HG03520 (cell line): Measurements from ENCODE around the gene HOXD10.

Experiments
- ATAC-seq: cut with Tn5 transposase; IDR thresholded peaks from one replicate; pipeline ENCODE4 v1.9.1; 2021; ENCODE audit warnings: mild to moderate bottlenecking, moderate library complexity; ENCODE audit not compliant: unreplicated experiment

HOXD10 gene

DNA sequence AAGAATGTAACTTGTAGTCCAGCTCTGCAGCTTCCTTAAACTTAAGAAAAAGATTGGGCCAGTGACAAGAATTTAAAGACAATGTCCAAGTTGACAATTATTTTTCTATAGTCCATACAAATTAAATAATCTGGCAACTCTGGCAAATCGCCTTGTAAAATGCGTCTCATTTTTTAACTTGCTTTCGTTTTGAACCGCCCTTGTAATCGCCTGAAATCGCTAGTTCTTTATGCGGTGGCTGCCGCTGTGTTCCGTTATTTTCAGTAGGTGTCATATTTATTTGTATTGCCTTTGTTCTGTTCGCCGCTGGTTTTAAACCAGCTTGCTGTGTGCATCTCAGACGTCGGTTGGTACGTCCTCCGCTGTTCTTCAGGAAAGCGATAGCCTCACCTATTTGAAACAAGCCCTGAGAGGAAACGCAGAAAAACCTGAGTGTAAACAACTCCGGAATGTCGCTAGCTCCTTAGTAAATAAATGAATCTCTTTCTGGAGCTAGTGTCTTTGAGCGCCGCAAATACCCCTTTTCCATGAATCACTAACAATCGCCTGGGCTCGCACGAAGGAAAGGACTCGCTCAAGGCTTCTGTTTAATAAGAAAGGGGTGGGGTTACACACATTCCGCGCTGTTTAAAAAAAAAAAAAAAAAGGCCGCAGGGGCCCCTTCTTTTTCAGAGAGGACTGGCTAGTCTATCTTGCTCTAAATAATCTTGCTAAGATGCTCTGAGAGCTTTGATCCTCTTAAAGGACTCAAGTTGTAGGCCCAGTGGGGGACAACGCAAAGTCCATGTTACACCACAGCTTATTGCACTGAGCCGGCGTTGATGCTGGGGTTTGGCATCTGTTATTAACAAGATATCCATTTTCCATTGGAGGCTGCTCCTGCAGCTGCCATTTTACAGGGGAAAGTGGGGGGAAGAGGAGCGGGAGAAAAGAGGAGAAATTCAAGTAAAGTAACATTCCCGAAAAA is 15.9 kb downstream of the HOXD10 start:
- ATAC-seq, result no peak

DNA sequence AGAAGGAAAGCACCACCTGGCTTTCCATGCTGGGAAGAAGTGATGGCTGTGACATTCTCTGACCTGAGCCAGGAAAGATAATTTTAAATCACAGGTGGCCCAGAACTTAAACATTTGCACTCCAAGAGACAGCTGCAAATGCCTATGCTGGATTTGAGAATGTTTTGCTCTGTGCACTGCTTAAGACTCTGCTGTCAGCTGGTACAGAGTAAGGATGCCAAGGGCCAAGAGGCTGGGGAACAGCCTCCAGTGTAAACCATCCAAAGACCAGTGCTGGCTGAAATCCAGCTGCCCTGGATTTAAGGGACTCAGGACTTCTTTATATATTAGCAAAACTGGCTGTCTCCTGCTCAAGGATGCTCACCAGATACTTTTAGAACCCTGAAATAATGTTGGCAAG is 16.8 kb downstream of the HOXD10 start:
- ATAC-seq, result no peak

DNA sequence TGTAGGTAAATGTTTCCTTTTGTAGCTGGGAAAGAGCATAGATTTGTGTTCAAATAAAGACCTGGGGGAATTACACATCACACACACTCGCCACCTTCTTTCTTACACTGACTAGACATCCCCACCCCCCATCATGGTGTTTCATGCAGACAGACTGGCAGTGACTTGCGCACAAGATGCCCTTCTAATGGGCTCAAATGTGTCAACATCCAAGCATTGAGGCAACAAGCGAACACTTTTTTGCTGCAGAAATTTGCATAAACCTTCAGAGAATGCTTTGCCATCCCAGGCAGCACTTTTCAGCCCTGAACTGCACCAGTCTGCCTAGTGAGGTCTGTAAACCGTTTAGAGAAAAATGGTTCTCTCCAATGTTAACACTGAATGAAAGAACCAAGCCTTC is 17.5 kb downstream of the HOXD10 start:
- no peak for ATAC-seq

DNA sequence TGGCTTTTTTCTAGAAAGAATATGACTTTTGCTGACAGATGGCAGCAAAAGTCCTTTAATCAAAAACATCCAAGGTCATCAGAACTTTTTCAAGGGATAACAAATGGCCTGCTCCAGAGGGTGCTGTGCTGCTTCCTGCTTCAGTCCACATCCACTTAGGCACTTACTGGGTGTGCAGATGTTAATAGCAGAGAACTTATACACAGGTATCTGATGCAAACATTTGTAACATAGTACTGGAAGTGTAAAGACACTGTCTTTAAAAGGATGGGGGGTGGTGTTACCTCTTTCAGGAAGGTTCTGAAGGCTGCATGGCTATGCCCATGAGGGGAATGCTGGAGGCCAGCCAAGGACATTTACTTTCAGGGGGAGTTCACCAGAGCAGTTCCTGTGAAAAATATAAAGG is 18.5 kb downstream of the HOXD10 start:
- no peak for ATAC-seq

DNA sequence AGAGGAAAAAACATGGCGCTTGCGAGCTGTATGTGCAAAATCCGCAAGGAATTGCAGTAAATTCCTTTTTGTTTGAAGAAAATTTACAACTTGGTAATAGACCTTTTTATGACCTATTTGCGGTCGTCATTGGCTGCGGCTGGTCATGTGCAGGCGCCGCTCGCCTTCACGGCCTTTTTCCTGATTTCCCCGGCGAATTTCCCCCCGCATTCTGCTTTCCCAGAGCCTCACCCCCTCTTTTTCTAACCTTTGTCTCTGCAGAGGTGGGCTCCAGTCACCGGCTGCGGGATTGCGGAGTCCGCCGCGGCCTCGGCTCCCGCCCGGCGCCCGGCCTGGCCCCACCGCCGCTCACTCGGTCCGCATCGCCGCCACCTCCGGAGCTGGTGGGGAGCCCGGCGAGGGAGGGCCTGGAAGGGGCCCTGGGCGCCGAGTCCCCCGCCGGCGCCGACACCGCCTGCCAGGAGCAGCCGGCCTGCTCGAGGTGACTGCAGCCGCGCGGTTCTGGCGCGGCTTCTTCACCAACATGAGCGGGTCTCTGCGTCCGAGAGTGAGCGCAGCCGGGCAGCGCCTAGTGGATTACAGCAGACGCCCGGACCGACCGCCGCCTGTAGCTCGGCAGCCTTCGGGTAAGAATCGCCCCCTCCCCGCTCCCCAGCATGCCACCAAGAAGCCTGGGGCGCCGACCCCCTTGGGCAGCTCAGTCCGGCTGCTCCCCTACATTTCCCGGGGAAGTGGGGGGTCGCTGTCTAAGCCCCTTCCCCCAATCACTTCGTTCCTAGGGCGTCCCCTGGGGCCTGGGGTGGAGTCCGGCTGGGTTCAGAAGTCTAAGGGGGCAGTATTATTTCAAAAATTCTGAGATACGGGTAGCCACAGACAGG is 20.0 kb downstream of the HOXD10 start:
- ATAC-seq, result no peak

DNA sequence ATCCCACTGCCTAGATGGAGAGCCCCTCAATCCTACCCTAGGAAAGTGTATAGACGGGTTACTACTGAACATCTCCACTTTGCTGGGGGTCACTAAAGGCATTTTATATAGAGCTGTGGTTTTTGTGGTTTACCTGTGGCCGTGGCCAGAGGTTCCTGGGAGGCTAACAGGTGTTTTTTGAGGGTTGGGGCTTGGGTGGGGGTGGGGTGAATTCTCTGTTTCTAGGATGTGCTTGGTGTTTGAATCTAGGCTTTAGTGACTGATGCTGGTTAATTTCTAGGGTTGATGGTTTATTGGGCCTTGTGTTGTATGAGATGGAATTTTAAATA is 20.6 kb downstream of the HOXD10 start:
- ATAC-seq, result no peak

DNA sequence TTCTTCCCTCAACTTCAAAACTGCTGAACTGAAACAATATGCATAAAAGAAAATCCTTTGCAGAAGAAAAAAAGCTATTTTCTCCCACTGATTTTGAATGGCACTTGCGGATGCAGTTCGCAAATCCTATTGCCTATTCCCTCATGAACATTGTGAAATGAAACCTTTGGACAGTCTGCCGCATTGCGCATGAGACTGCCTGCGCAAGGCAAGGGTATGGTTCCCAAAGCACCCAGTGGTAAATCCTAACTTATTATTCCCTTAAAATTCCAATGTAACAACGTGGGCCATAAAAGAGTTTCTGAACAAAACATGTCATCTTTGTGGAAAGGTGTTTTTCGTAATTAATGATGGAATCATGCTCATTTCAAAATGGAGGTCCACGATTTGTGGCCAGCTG is 21.3 kb downstream of the HOXD10 start:
- ATAC-seq, result no peak

DNA sequence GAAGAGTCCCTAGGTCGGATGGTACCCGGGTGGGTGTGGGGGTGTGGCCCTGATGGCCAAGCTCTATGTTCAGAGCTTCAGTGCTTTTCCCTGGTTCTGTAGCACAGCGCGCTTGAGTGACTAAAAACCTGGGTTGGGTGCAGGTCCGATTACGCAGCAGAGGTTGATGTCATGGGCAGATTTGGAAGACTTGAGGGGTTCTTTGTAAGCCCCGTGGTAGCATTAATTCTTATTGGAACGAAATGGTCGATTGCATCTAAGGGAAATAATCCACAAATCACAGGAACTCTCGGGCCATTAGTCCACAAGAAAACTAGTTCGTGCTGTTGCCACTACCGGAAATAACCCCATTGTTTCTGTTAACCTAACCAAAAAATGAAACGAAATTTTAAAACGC is 21.9 kb downstream of the HOXD10 start:
- ATAC-seq, result no peak

DNA sequence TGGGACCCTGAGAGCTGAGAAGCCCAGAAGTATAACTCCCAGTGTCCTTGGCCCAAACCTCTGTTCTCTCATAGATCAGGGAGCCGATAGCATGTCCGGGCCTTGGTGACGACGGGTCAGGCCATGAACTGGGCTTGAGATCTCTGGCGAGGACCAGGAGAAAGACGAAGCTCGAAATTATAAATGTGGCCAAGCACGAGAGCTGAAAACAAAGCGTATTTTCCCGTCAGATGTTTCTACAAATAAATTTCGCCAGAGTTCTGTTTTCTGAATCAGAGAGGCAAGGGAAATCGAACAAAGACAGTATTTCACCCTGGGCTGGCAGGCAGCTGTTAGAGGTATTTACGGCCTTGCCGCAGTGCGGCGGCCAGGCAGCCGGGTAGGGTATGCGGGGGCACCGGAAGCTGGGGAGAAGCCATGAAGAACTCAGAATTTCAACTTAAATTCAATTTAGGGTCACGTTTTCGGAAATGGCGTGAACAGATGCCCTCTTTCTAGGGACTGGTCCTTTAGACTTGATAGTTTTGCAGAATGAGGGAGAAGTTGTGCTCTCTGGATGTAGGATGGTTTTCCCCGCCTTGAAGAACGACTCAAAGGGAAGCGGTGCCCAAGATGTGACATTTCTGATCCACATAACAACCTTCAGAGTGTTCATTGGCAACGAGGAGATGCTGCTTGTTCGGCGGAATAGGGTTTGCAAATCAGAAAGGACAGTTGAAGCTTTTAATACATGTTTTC is 22.5 kb downstream of the HOXD10 start:
- ATAC-seq, result no peak

DNA sequence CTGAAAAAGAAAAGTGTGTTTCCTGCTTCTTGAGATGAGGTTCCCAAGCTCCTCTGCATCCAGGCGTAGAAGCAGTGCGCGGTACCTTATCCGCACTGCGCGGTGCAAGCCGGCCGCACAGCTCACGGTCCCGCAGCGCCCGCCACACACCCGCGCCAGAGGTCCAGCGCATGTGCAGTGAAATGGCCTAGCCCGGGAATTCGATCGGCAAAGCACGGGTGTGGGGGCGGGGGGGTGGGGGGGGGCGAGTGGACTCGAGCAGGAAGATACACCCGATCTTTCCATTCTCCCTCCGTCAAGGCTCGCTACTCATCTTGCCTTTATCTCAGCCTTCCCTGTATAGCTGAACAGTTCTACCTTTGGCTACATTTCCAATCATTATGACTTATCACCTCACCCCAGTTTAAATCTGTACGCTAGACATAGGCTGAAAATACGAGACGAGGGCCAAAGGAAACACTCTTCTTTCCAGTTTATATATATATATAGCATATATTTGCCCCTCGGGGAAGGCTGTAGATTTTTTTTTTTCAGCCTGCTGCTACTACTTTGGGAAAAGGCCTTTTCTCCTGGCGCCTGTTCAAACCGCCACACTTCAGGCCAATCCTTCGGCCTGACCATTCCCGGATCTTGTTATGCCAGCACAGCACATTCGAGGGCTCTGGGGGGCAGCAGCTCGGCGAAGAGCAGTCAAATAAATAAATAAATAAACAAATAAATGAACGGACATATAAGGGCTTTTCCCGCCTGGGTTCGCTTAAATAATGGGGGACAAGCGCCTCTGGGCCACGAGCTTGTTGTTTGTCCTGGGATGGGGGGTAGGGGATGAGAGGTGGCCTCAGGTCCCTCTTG is 23.3 kb downstream of the HOXD10 start:
- ATAC-seq, result no peak

DNA sequence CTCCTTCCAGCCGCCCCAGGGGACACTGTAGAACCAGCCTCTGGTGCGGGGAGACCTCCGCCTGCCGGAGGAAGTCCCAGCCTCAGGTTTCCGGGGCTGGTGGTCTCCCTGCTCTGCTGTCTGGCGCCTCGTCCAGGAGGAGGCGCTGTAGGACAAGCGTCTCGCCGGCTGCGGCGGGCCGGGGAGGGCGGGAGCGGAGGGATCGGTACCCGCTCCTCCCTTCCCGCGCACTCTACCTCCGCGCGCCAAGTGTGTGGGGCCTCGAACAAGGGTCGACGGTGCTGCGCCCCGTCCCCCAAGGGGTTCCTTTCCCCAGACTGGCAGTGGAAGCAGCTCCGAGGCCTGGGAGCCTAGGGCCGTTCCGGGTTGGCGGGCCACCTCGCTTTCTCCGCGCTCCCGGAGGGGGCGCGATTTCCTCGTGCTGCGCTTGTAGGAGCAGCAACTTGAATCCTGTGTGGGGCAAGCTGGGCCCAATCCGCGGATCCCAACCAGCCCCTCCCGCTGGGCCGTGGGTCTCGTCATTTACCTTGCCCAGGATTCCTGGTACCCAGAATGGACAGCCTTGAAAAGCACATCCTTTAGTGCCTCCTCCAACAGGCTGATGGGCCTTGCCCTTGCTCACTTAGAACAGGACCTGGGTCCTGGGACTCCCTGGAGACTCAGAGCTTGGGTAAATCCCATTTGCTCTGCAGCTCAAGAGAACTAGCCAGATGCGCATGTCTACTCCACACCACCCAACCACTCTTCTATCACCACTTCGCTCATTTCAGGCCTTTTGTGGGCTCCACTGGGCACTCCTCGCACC is 24.1 kb downstream of the HOXD10 start:
- ATAC-seq, result peak; percentile 87

DNA sequence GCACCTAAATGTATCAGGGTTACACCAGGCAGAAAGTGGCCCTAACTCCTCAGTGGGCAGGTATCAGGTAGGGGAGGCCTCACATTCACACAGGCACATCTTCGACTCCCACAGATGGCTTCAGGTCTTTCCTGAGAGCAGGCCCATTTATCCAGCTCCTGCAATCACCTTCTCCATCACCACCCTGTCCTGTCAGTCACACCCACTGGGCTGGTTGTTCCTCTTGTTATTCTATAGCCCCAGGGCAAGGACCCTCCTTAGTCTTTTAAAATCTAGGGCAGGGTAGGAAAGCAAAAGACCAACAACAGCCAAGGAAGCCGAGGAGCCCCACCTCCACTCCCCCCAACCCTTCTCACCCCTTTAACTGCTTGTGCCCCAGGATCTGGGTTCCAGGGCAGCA is 25.7 kb downstream of the HOXD10 start:
- ATAC-seq, result no peak

DNA sequence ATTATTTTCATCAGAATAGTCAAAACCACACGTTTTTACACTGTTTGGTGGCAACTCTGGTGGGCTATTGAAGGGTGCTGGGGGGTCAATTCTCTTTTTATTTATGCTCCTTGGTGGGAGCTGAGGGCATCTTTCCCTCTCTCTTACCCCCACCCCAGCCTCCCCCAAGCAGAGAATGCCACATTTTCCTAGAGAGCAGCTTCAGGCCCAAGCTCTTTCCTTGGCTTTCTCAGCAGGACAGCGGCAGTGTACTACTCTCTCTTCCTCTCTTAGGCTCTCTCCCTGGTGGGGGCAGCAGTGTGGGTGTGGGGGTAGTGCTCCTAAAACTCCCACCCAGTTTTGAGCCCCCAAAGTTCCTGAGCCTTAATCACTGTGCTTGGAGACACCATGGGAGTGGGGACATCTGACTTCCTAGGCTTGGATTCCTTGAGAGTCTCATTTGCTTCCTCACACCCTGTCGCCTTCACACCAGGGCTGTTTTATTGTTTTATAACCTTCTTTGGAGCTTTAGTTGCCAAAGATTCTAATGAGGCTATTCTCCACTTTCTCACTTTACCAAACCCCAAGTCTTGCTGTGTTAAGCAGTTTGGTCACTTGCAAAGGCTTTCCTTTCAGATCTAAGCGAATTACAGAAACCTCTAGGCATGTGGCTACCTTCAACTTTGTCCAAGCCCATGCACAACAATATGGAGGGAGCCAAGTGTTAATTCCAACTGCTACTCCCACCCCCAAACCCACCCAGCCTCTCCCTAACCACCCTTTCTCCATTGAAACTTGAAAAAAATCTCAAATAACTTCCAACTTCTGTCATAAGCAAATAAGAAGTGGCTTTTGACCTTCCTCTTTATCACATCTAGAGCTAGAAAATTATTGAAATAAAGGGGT is 28.7 kb downstream of the HOXD10 start:
- no peak for ATAC-seq

DNA sequence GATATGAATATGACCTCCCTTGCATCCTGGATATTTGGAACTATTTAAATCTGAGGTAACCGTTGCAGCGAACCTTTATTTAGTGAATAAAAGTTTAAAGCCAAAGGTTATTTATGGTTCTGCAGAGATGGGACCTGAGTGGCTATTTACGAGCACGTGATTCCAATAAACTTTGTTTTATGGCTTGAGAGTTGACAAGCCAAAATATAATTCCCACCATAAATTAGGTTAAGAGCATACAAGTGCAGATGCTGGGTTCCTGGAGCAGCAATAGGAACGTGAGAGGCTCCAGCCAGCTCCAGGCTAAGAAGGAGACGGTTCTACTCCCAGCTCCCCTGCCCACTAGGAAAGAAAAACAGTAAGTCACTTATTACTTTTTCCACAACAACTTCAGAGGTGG is 29.5 kb downstream of the HOXD10 start:
- ATAC-seq, result no peak

DNA sequence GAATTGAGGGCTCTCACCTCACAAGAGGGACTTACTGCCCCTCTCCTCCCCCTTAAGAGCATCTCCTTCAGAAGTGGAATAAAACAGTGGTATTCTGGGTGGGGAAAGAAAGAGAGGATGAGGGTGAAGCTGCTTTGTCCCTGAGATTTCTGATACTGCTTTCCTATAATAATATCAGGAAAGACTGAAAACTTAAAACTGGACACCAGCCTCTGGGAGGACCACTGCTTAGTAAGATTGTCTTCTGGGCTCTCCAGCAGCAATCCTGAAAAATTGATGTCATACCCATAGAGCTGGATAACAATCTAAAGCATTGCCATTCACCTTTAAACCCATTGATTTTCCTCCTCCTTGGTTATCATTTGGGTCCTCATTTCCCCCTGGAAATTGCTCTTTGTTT is 30.1 kb downstream of the HOXD10 start:
- no peak for ATAC-seq

DNA sequence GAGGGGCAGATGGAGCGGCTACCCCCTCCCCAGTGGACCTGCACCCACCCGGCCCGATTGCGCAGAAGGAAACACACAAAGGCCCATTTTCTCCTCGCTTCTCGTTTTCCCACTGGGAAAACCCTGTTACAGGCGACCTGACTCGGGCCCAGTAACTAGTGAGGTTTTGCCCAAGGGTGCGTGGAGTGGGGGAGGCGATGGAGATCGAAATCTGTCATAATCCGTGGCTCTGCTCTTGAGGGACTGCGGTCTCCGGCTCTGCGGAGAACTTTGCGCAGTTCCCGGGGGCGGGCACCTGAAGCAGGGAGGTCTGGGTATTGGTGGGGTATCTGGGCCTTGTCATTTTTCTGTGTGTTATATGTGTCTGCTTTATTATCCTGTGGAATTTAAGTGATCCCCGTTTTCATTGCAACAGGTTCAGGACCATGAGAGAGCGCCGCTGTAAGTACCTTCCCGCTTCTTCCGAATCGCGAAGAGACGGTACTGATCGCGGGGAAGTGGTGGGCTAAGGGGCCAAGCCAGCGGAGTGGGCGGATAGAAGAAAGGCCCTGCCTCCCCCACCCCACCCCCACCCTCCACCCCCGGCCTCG is 30.7 kb downstream of the HOXD10 start:
- ATAC-seq, result no peak

DNA sequence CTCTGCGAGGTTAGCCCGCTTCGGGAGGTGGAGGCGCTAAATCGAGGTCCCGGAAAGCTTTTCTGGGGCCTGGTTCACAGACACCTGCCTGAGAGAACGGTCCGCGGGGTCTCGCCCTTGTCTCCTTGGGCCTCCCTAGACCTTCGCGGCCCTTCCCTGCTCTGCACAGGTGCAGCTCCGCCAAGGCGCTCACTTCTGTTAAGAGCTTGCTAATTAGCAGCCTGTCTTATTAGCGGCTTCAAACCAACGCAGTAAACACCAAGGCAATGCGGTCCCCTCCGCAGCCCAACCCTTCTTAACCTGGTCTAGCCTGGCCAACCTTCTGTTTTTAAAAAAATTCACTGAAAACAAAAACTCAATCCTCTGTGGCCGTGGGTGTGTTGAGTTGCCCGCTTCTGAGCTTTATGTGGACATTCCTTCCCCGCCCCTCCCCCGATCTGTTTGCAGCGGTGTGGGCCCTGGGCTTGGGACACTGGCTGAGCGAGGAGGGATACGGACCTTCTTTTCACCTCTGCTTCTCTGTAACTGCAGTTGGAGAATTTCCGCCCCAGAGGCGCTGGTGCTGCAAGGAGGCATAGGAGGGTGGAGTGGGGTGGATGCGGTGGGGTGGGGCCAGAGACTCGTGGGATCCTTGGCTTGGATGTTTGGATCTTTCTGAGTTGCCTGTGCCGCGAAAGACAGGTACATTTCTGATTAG is 31.4 kb downstream of the HOXD10 start:
- no peak for ATAC-seq
